Esophagus (tissue), 2 donors: ENCODE results near the gene SLC25A4. TPM values are rescaled to one million over a fixed set of nuclear protein-coding genes. Genes with fewer than 3 reads are reported as not detected.
A peak's percentile ranks its signal among the peaks of the same experiment; 100 is the strongest.
"Not testable (repeated sequence)": the region's sequence is repeated elsewhere in the genome, so short reads cannot be mapped to it uniquely, and the experiment has no call there.

Source experiments
- H3K27ac ChIP-seq, 2 donors: one replicate each; pipeline ENCODE4 v1.5.1; 2013; ENCODE audit warnings: low read depth in 2 of 2, mild to moderate bottlenecking in 2 of 2, inconsistent platforms in 1 of 2, low read length in 1 of 2, moderate library complexity in 1 of 2
- H3K27me3 ChIP-seq, 2 donors: one replicate each; pipeline ENCODE4 v1.6.1; 2013; ENCODE audit warnings: low read length in 2 of 2, control low read depth in 1 of 2, mild to moderate bottlenecking in 1 of 2; ENCODE audit not compliant: insufficient read depth in 2 of 2, control insufficient read depth in 1 of 2
- H3K36me3 ChIP-seq, 2 donors: one replicate each; pipeline ENCODE4 v1.6.1; 2013; ENCODE audit warnings: low read length in 1 of 2; ENCODE audit not compliant: control insufficient read depth in 2 of 2, insufficient read depth in 2 of 2
- H3K4me1 ChIP-seq, 2 donors: one replicate each; pipeline ENCODE4 v1.6.1; 2013; ENCODE audit warnings: low read length in 1 of 2; ENCODE audit not compliant: control insufficient read depth in 2 of 2, insufficient read depth in 2 of 2
- H3K4me3 ChIP-seq, 2 donors: one replicate each; pipeline ENCODE4 v1.5.1; 2013; ENCODE audit warnings: low read length in 2 of 2, mild to moderate bottlenecking in 2 of 2, low read depth in 1 of 2, moderate library complexity in 1 of 2
- H3K9me3 ChIP-seq, 2 donors: one replicate each; pipeline ENCODE4 v1.6.1; 2013; ENCODE audit warnings: mild to moderate bottlenecking in 2 of 2, low read depth in 1 of 2, low read length in 1 of 2, moderate library complexity in 1 of 2; ENCODE audit not compliant: control insufficient read depth in 2 of 2, insufficient read depth in 1 of 2
- WGBS, 2 donors: extraction: QIAGEN DNeasy Blood & Tissue Kit; methylation state at CpG; one replicate each; pipeline ENCODE4 v1.1.7; 2013; 5-methylcytosine and 5-hydroxymethylcytosine counted together
- polyA plus RNA-seq, 2 donors: library from polyadenylated mRNA; stranded (reverse); fragments of 200-250 nt; gene quantifications; one replicate each; pipeline ENCODE4 v1.2.3, GENCODE V29; 2013
- donor health status: healthy with polysubstance abuse.
- donor health status: Bipolar disorder and iron deficiency.

SLC25A4 gene
- polyA plus RNA-seq, 2 donors: 9.1 to 20.6 TPM

GRCh38 chr4:185118876-185119275, 24.2 kb upstream of the SLC25A4 start:
- H3K4me3 ChIP-seq: no peak overlapping the region
- no peaks in the 10 kb centered on the region for H3K27me3 ChIP-seq
- H3K36me3 ChIP-seq: no peaks in the 10 kb centered on the region
- H3K27ac ChIP-seq: no peak overlapping the region
- 93% methylated on average over 7 of the region's 7 CpGs for WGBS, 2 donors
- no peaks in the 10 kb centered on the region for H3K9me3 ChIP-seq
- H3K4me1 ChIP-seq: no peaks in the 10 kb centered on the region

GRCh38 chr4:185119467-185119866, 23.6 kb upstream of the SLC25A4 start:
- not testable (repeated sequence) for H3K27me3 ChIP-seq, H3K4me1 ChIP-seq, H3K9me3 ChIP-seq, H3K27ac ChIP-seq, H3K4me3 ChIP-seq, H3K36me3 ChIP-seq
- 86% methylated on average over 5 of the region's 5 CpGs for WGBS, 2 donors

GRCh38 chr4:185119927-185120630, 23.0 kb upstream of the SLC25A4 start:
- H3K36me3 ChIP-seq: no peaks in the 10 kb centered on the region
- H3K27me3 ChIP-seq: no peaks in the 10 kb centered on the region
- no peaks in the 10 kb centered on the region for H3K9me3 ChIP-seq
- H3K4me1 ChIP-seq: no peaks in the 10 kb centered on the region
- H3K4me3 ChIP-seq: no peak overlapping the region
- H3K27ac ChIP-seq: no peak overlapping the region
- WGBS, 2 donors: 88 to 93% methylated on average over 3 of the region's 3 CpGs

- Histone ChIP-seq H3K4me1 (no peaks in the 10 kb centered on the region), H3K27ac (no peak overlapping the region), H3K9me3 (no peaks in the 10 kb centered on the region), H3K27me3 (no peaks in the 10 kb centered on the region), H3K36me3 (no peaks in the 10 kb centered on the region), H3K4me3 (no peak overlapping the region)
- 74 to 77% methylated on average over 6 of the region's 6 CpGs for WGBS, 2 donors
Measured at GRCh38 chr4:185120631-185120946, 22.5 kb upstream of the SLC25A4 start.

GRCh38 chr4:185122681-185123345, 20.3 kb upstream of the SLC25A4 start:
- Histone ChIP-seq H3K4me3 (no peak overlapping the region), H3K9me3 (no peaks in the 10 kb centered on the region), H3K27ac (no peak overlapping the region), H3K27me3 (no peaks in the 10 kb centered on the region), H3K4me1 (peaks cover 0 to 6% of the 10 kb centered on the region in 2 donors), H3K36me3 (no peaks in the 10 kb centered on the region)
- 86 to 87% methylated on average over 6 of the region's 6 CpGs for WGBS, 2 donors

- no peak overlapping the region for H3K4me3 ChIP-seq
- no peaks in the 10 kb centered on the region for H3K27me3 ChIP-seq
- H3K27ac ChIP-seq: no peak overlapping the region
- H3K4me1 ChIP-seq: peaks cover 6% of the 10 kb centered on the region in 2 donors
- 53 to 57% methylated on average over 3 of the region's 3 CpGs for WGBS, 2 donors
- no peaks in the 10 kb centered on the region for H3K9me3 ChIP-seq
- no peaks in the 10 kb centered on the region for H3K36me3 ChIP-seq
Measured at GRCh38 chr4:185124006-185124405, 19.1 kb upstream of the SLC25A4 start.

GRCh38 chr4:185127021-185127925, 15.8 kb upstream of the SLC25A4 start:
- Histone ChIP-seq H3K9me3 (no peaks in the 10 kb centered on the region), H3K4me1 (peaks cover 6% of the 10 kb centered on the region in 2 donors), H3K27me3 (no peaks in the 10 kb centered on the region), H3K36me3 (no peaks in the 10 kb centered on the region), H3K27ac (peak overlapping the region in 1 of 2 donors; percentile 26), H3K4me3 (peak overlapping the region; percentile 34 to 47)
- 11 to 15% methylated on average over 40 to 64 of the region's 64 CpGs for WGBS, 2 donors

GRCh38 chr4:185128272-185129119, 14.6 kb upstream of the SLC25A4 start:
- Histone ChIP-seq H3K27me3 (no peaks in the 10 kb centered on the region), H3K4me3 (peak overlapping the region; percentile 37 to 47), H3K36me3 (no peaks in the 10 kb centered on the region), H3K4me1 (peaks cover 6% of the 10 kb centered on the region in 2 donors), H3K9me3 (no peaks in the 10 kb centered on the region), H3K27ac (peak overlapping the region; percentile 3 to 24)
- 1 to 2% methylated on average over 68 to 74 of the region's 74 CpGs for WGBS, 2 donors

- Histone ChIP-seq H3K9me3 (no peaks in the 10 kb centered on the region), H3K4me3 (no peak overlapping the region), H3K27ac (no peak overlapping the region), H3K27me3 (no peaks in the 10 kb centered on the region), H3K36me3 (no peaks in the 10 kb centered on the region), H3K4me1 (no peaks in the 10 kb centered on the region)
- 37 to 39% methylated on average over 3 of the region's 3 CpGs for WGBS, 2 donors
Measured at GRCh38 chr4:185134307-185134869, 8.7 kb upstream of the SLC25A4 start.
